ENCODE results near the gene QRSL1.

Gene QRSL1

GRCh38 chr6:106702046-106702445 lies 72.7 kb downstream of the QRSL1 start:
- no peaks in the 10 kb centered on the region for H3K27me3 ChIP-seq
- TF ChIP-seq CTCF (IDR thresholded peaks at IDR 0.05), result no peak
- H3K27ac ChIP-seq, result peak overlapping the region; percentile 71
- H3K36me3 ChIP-seq, result no peaks in the 10 kb centered on the region
- peaks cover 54 to 77% of the 10 kb centered on the region in 2 experiments for H3K4me1 ChIP-seq (ENCODE audit: control insufficient read depth in 1 of 2, insufficient read depth in 1 of 2, low read depth in 1 of 2, low read length in 1 of 2)
- H3K4me3 ChIP-seq (ENCODE audit: low read depth in 1 of 2, low read length in 1 of 2), result no peak overlapping the region
- no peaks in the 10 kb centered on the region for H3K9me3 ChIP-seq

- no peak for TF ChIP-seq CTCF (IDR thresholded peaks at IDR 0.05)
- Histone ChIP-seq H3K36me3 (no peaks in the 10 kb centered on the region), H3K27ac (peak overlapping the region; percentile 71), H3K4me1 (ENCODE audit: control insufficient read depth in 1 of 2, insufficient read depth in 1 of 2, low read depth in 1 of 2, low read length in 1 of 2) (peaks cover 49 to 77% of the 10 kb centered on the region in 2 experiments), H3K27me3 (no peaks in the 10 kb centered on the region), H3K4me3 (ENCODE audit: low read depth in 1 of 2, low read length in 1 of 2) (no peak overlapping the region), H3K9me3 (no peaks in the 10 kb centered on the region)
Measured at GRCh38 chr6:106702451-106703110, 73.2 kb downstream of the QRSL1 start.

- H3K27me3 ChIP-seq, result no peaks in the 10 kb centered on the region
- H3K27ac ChIP-seq, result no peak overlapping the region
- H3K4me1 ChIP-seq (ENCODE audit: control insufficient read depth in 1 of 2, insufficient read depth in 1 of 2, low read depth in 1 of 2, low read length in 1 of 2), result peaks cover 40 to 66% of the 10 kb centered on the region in 2 experiments
- no peak for TF ChIP-seq CTCF (IDR thresholded peaks at IDR 0.05)
- no peaks in the 10 kb centered on the region for H3K9me3 ChIP-seq
- no peak overlapping the region for H3K4me3 ChIP-seq (ENCODE audit: low read depth in 1 of 2, low read length in 1 of 2)
- no peaks in the 10 kb centered on the region for H3K36me3 ChIP-seq
Measured at GRCh38 chr6:106704327-106704726, 74.9 kb downstream of the QRSL1 start.

- no peak for TF ChIP-seq CTCF (IDR thresholded peaks at IDR 0.05)
- Histone ChIP-seq H3K9me3 (no peaks in the 10 kb centered on the region), H3K4me1 (ENCODE audit: control insufficient read depth in 1 of 2, insufficient read depth in 1 of 2, low read depth in 1 of 2, low read length in 1 of 2) (peaks cover 43 to 68% of the 10 kb centered on the region in 2 experiments), H3K27me3 (no peaks in the 10 kb centered on the region), H3K4me3 (ENCODE audit: low read depth in 1 of 2, low read length in 1 of 2) (no peak overlapping the region), H3K36me3 (no peaks in the 10 kb centered on the region), H3K27ac (peak overlapping the region; percentile 68)
Measured at GRCh38 chr6:106705156-106705555, 75.8 kb downstream of the QRSL1 start.

- no peak for TF ChIP-seq CTCF (IDR thresholded peaks at IDR 0.05)
- Histone ChIP-seq H3K27ac (no peak overlapping the region), H3K4me1 (ENCODE audit: control insufficient read depth in 1 of 2, insufficient read depth in 1 of 2, low read depth in 1 of 2, low read length in 1 of 2) (peaks cover 24 to 32% of the 10 kb centered on the region in 2 experiments), H3K27me3 (no peaks in the 10 kb centered on the region), H3K9me3 (no peaks in the 10 kb centered on the region), H3K36me3 (no peaks in the 10 kb centered on the region), H3K4me3 (ENCODE audit: low read depth in 1 of 2, low read length in 1 of 2) (no peak overlapping the region)
Measured at GRCh38 chr6:106710580-106710979, 81.2 kb downstream of the QRSL1 start.

Data from neutrophil (primary cell).